ENCODE measurements around the gene KIF3C.

DNA sequence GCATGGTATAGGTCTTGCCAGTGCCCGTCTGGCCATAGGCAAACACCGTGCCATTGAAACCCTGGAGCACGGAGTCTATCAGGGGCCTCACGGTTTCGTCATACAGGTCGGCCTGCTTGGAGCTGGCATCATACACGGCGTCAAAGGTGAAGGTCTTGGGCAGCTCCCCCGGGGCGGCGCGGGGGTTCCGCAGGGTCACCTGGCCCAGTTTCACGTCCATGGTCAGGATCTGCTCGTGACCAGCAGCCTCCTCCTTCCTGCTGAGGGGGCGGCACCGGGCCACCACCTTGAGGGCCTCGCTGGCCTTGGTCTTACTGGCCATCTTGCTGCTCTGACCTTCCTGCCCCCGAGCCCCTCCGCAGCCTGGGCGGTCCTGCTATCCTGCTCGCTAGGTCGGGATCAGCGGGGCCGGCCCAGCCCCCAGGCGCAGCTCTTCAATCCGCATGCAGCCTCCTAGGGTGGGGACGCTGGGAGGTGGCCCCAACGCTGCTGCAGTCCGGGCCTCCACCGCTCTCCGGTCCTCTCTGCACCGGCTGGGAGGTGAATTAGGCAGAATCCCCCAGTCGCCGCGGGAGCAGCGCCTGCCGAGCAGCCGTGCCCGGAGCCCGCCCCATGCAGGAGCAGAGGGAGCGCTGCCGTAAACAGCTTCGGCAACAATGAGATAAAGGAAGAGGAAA is 563 bp downstream of the KIF3C start:
- no peak for TF ChIP-seq EZH2 (IDR thresholded peaks at IDR 0.05; ENCODE audit: low read length, missing control alignments)
- TF ChIP-seq, protein P1, sequence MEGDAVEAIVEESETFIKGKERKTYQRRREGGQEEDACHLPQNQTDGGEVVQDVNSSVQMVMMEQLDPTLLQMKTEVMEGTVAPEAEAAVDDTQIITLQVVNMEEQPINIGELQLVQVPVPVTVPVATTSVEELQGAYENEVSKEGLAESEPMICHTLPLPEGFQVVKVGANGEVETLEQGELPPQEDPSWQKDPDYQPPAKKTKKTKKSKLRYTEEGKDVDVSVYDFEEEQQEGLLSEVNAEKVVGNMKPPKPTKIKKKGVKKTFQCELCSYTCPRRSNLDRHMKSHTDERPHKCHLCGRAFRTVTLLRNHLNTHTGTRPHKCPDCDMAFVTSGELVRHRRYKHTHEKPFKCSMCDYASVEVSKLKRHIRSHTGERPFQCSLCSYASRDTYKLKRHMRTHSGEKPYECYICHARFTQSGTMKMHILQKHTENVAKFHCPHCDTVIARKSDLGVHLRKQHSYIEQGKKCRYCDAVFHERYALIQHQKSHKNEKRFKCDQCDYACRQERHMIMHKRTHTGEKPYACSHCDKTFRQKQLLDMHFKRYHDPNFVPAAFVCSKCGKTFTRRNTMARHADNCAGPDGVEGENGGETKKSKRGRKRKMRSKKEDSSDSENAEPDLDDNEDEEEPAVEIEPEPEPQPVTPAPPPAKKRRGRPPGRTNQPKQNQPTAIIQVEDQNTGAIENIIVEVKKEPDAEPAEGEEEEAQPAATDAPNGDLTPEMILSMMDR (conservative IDR thresholded peaks at IDR 0.05 in 1 of 2, IDR thresholded peaks at IDR 0.05 in 1 of 2; ENCODE audit: low read depth in 1 of 2, low read length in 2 of 2), result no peak

Data from fibroblast of lung (primary cell).